ENCODE data around the gene CYP20A1. TPM values are rescaled to one million over a fixed set of nuclear protein-coding genes. Genes with fewer than 3 reads are reported as not detected.
"Not testable (repeated sequence)": the region's sequence is repeated elsewhere in the genome, so short reads cannot be mapped to it uniquely, and the experiment has no call there.

CYP20A1 gene
- total and polyA plus RNA-seq, 7 experiments from 2014 or later: 21.6 to 43.3 (median 28.3) TPM

- ChIA-PET POLR2A (interaction anchor here (0.6 to 0.9 kb wide), 3 partner anchors 329 to 490 kb away, joined by 3 to 4 read pairs (median 4); partner anchors contain the start of gene WDR12), CTCF (interaction anchor here (1.0 kb wide), 1 partner anchor 11 kb away, joined by 4 read pairs; no protein-coding TSS in a partner anchor)
- no peaks in the 10 kb centered on the region for H3K27me3 ChIP-seq (ENCODE audit: control insufficient read depth in 2 of 2, insufficient read depth in 2 of 2, low read length in 2 of 2)
- peak overlapping the region; percentile 97 for H3K4me3 ChIP-seq (ENCODE audit: low read length)
- H3K4me1 ChIP-seq (ENCODE audit: control insufficient read depth in 2 of 2, insufficient read depth in 2 of 2, low read length in 2 of 2): peaks cover 6 to 14% of the 10 kb centered on the region in 2 donors
- H3K9me3 Mint-ChIP-seq: peaks cover 0 to 2% (median 0%) of the 10 kb centered on the region in 11 donors
- H3K36me3 ChIP-seq (ENCODE audit: control insufficient read depth in 2 of 3, insufficient read depth in 3 of 3, low read length in 3 of 3): peaks cover 0 to 24% (median 0%) of the 10 kb centered on the region in 3 experiments
- peak overlapping the region; percentile 98 for H3K27ac ChIP-seq (ENCODE audit: low read depth, low read length)
- DNase-seq (no peak), ATAC-seq (no peak)
- H3K9me3 ChIP-seq (ENCODE audit: control insufficient read depth in 2 of 3, low read length in 3 of 3): no peaks in the 10 kb centered on the region
- intact Hi-C loops (cut with micrococcal nuclease): no loop called here
- H3K27ac Mint-ChIP-seq: peak overlapping the region; percentile 63 to 100 (median 98)
- peaks cover 4 to 32% (median 28%) of the 10 kb centered on the region in 5 donors for H3K36me3 Mint-ChIP-seq
- peaks cover 27 to 55% (median 43%) of the 10 kb centered on the region in 7 donors for H3K4me1 Mint-ChIP-seq
- peak overlapping the region; percentile 90 to 100 (median 95) for H3K4me3 Mint-ChIP-seq
- H3K27me3 Mint-ChIP-seq: no peaks in the 10 kb centered on the region
Measured at GRCh38 chr2:203240491-203240890, 1.7 kb downstream of the CYP20A1 start.

GRCh38 chr2:203242518-203242917 is 3.7 kb downstream of the CYP20A1 start:
- ATAC-seq (no peak), DNase-seq (no peak)
- peaks cover 0 to 2% (median 0%) of the 10 kb centered on the region in 11 donors for H3K9me3 Mint-ChIP-seq
- H3K27ac Mint-ChIP-seq: peak overlapping the region in 3 of 9 donors; percentile 10 to 46 (median 36)
- intact Hi-C loops (cut with micrococcal nuclease): no loop called here
- Histone ChIP-seq H3K27me3 (ENCODE audit: control insufficient read depth in 2 of 2, insufficient read depth in 2 of 2, low read length in 2 of 2) (no peaks in the 10 kb centered on the region), H3K36me3 (ENCODE audit: control insufficient read depth in 2 of 3, insufficient read depth in 3 of 3, low read length in 3 of 3) (peaks cover 0 to 37% (median 8%) of the 10 kb centered on the region in 3 experiments), H3K4me3 (ENCODE audit: low read length) (no peak overlapping the region), H3K27ac (ENCODE audit: low read depth, low read length) (no peak overlapping the region), H3K9me3 (ENCODE audit: control insufficient read depth in 2 of 3, low read length in 3 of 3) (no peaks in the 10 kb centered on the region), H3K4me1 (ENCODE audit: control insufficient read depth in 2 of 2, insufficient read depth in 2 of 2, low read length in 2 of 2) (peaks cover 6 to 14% of the 10 kb centered on the region in 2 donors)
- peaks cover 4 to 39% (median 32%) of the 10 kb centered on the region in 5 donors for H3K36me3 Mint-ChIP-seq
- CTCF ChIA-PET: interaction anchor here (0.5 kb wide), 1 partner anchor 191 kb away, joined by 3 read pairs; no protein-coding TSS in a partner anchor
- peaks cover 32 to 63% (median 48%) of the 10 kb centered on the region in 7 donors for H3K4me1 Mint-ChIP-seq
- POLR2A ChIA-PET: interaction anchor here (1.2 kb wide), 1 partner anchor 21 kb away, joined by 5 read pairs; no protein-coding TSS in a partner anchor
- peak overlapping the region in 1 of 10 donors; percentile 35 for H3K4me3 Mint-ChIP-seq
- H3K27me3 Mint-ChIP-seq: no peaks in the 10 kb centered on the region

GRCh38 chr2:203246646-203247045 is 7.8 kb downstream of the CYP20A1 start:
- Histone ChIP-seq H3K4me3 (ENCODE audit: low read length) (no peak overlapping the region), H3K27me3 (ENCODE audit: control insufficient read depth in 2 of 2, insufficient read depth in 2 of 2, low read length in 2 of 2) (no peaks in the 10 kb centered on the region), H3K4me1 (ENCODE audit: control insufficient read depth in 2 of 2, insufficient read depth in 2 of 2, low read length in 2 of 2) (no peaks in the 10 kb centered on the region), H3K36me3 (ENCODE audit: control insufficient read depth in 2 of 3, insufficient read depth in 3 of 3, low read length in 3 of 3) (peaks cover 0 to 58% (median 12%) of the 10 kb centered on the region in 3 experiments), H3K9me3 (ENCODE audit: control insufficient read depth in 2 of 3, low read length in 3 of 3) (no peaks in the 10 kb centered on the region), H3K27ac (ENCODE audit: low read depth, low read length) (no peak overlapping the region)
- Mint-ChIP-seq H3K27me3 (no peaks in the 10 kb centered on the region), H3K4me1 (peaks cover 16 to 39% (median 27%) of the 10 kb centered on the region in 7 donors), H3K36me3 (peaks cover 0 to 35% (median 27%) of the 10 kb centered on the region in 5 donors), H3K27ac (peak overlapping the region in 1 of 9 donors; percentile 41), H3K9me3 (no peaks in the 10 kb centered on the region), H3K4me3 (no peak overlapping the region)
- POLR2A ChIA-PET: no interaction called here
- intact Hi-C loops (cut with micrococcal nuclease): no loop called here
- no peak for ATAC-seq
- DNase-seq: no peak
- CTCF ChIA-PET: interaction anchor here (0.6 kb wide), 1 partner anchor 11 kb away, joined by 3 read pairs; no protein-coding TSS in a partner anchor

- Mint-ChIP-seq H3K4me3 (no peak overlapping the region), H3K9me3 (peaks cover 0 to 4% (median 0%) of the 10 kb centered on the region in 11 donors), H3K27ac (no peak overlapping the region), H3K4me1 (peaks cover 0 to 13% (median 4%) of the 10 kb centered on the region in 7 donors), H3K36me3 (peaks cover 8 to 56% (median 41%) of the 10 kb centered on the region in 5 donors), H3K27me3 (no peaks in the 10 kb centered on the region)
- H3K27me3 ChIP-seq (ENCODE audit: control insufficient read depth in 2 of 2, insufficient read depth in 2 of 2, low read length in 2 of 2): no peaks in the 10 kb centered on the region
- intact Hi-C loops (cut with micrococcal nuclease): no loop called here
- no peaks in the 10 kb centered on the region for H3K9me3 ChIP-seq (ENCODE audit: control insufficient read depth in 2 of 3, low read length in 3 of 3)
- ATAC-seq (peak; percentile 4), DNase-seq (no peak)
- ChIA-PET CTCF (interaction anchor here (0.7 kb wide), 1 partner anchor 196 kb away, joined by 5 read pairs; no protein-coding TSS in a partner anchor), POLR2A (interaction anchor here (0.6 kb wide), 1 partner anchor 712 kb away, joined by 3 read pairs; no protein-coding TSS in a partner anchor)
- peaks cover 7 to 77% (median 15%) of the 10 kb centered on the region in 3 experiments for H3K36me3 ChIP-seq (ENCODE audit: control insufficient read depth in 2 of 3, insufficient read depth in 3 of 3, low read length in 3 of 3)
- H3K4me1 ChIP-seq (ENCODE audit: control insufficient read depth in 2 of 2, insufficient read depth in 2 of 2, low read length in 2 of 2): no peaks in the 10 kb centered on the region
- no peak overlapping the region for H3K27ac ChIP-seq (ENCODE audit: low read depth, low read length)
- no peak overlapping the region for H3K4me3 ChIP-seq (ENCODE audit: low read length)
Measured at GRCh38 chr2:203252818-203253217, 14.0 kb downstream of the CYP20A1 start.

- not testable (repeated sequence) for H3K27ac Mint-ChIP-seq; H3K9me3 ChIP-seq (ENCODE audit: control insufficient read depth in 2 of 3, low read length in 3 of 3); H3K27me3 ChIP-seq (ENCODE audit: control insufficient read depth in 2 of 2, insufficient read depth in 2 of 2, low read length in 2 of 2); DNase-seq; H3K4me3 Mint-ChIP-seq; ATAC-seq; H3K9me3 Mint-ChIP-seq; H3K27me3 Mint-ChIP-seq; H3K27ac ChIP-seq (ENCODE audit: low read depth, low read length); H3K4me1 ChIP-seq (ENCODE audit: control insufficient read depth in 2 of 2, insufficient read depth in 2 of 2, low read length in 2 of 2); H3K4me3 ChIP-seq (ENCODE audit: low read length)
- H3K36me3 ChIP-seq (ENCODE audit: control insufficient read depth in 2 of 3, insufficient read depth in 3 of 3, low read length in 3 of 3): peaks cover 7 to 77% (median 15%) of the 10 kb centered on the region in 3 experiments
- ChIA-PET CTCF (interaction anchor here (0.7 kb wide), 2 partner anchors 195 to 1625 kb away, joined by 5 read pairs; no protein-coding TSS in a partner anchor), POLR2A (interaction anchor here (0.6 kb wide), 1 partner anchor 713 kb away, joined by 3 read pairs; no protein-coding TSS in a partner anchor)
- Mint-ChIP-seq H3K36me3 (peaks cover 8 to 59% (median 44%) of the 10 kb centered on the region in 5 donors), H3K4me1 (peaks cover 3 to 16% (median 7%) of the 10 kb centered on the region in 7 donors)
- intact Hi-C loops (cut with micrococcal nuclease): loop anchor here in 1 of 2 donors (2.0 kb wide), 1 partner anchor 15 kb away; the partner anchor contains the start of gene CYP20A1
Measured at GRCh38 chr2:203253422-203254095, 14.7 kb downstream of the CYP20A1 start.

- peaks cover 0 to 60% (median 8%) of the 10 kb centered on the region in 3 experiments for H3K36me3 ChIP-seq (ENCODE audit: control insufficient read depth in 2 of 3, insufficient read depth in 3 of 3, low read length in 3 of 3)
- H3K27ac Mint-ChIP-seq: peak overlapping the region in 2 of 9 donors; percentile 51 to 81
- no peaks in the 10 kb centered on the region for H3K27me3 ChIP-seq (ENCODE audit: control insufficient read depth in 2 of 2, insufficient read depth in 2 of 2, low read length in 2 of 2)
- H3K27ac ChIP-seq (ENCODE audit: low read depth, low read length): no peak overlapping the region
- ChIA-PET CTCF (no interaction called here), POLR2A (interaction anchor here (0.7 kb wide), 1 partner anchor 27 kb away, joined by 3 read pairs; no protein-coding TSS in a partner anchor)
- DNase-seq (no peak), ATAC-seq (no peak)
- no peaks in the 10 kb centered on the region for H3K9me3 ChIP-seq (ENCODE audit: control insufficient read depth in 2 of 3, low read length in 3 of 3)
- no peak overlapping the region for H3K4me3 Mint-ChIP-seq
- peaks cover 0 to 43% (median 20%) of the 10 kb centered on the region in 5 donors for H3K36me3 Mint-ChIP-seq
- H3K4me3 ChIP-seq (ENCODE audit: low read length): no peak overlapping the region
- no peaks in the 10 kb centered on the region for H3K9me3 Mint-ChIP-seq
- H3K27me3 Mint-ChIP-seq: no peaks in the 10 kb centered on the region
- H3K4me1 ChIP-seq (ENCODE audit: control insufficient read depth in 2 of 2, insufficient read depth in 2 of 2, low read length in 2 of 2): no peaks in the 10 kb centered on the region
- H3K4me1 Mint-ChIP-seq: peaks cover 7 to 33% (median 21%) of the 10 kb centered on the region in 7 donors
- intact Hi-C loops (cut with micrococcal nuclease): no loop called here
Measured at GRCh38 chr2:203261326-203262159, 22.7 kb downstream of the CYP20A1 start.

All from naive thymus-derived CD4-positive, alpha-beta T cell (primary cell).